ENCODE measurements around the gene ZNF566. TPM values are rescaled to one million over a fixed set of nuclear protein-coding genes. Genes with fewer than 3 reads are reported as not detected.
A peak's percentile ranks its signal among the peaks of the same experiment; 100 is the strongest.

The ZNF566 gene
- total and polyA plus RNA-seq, 3 experiments from 2014 or later: 8.2 to 12.9 (median 9.0) TPM

- H3K4me1 Mint-ChIP-seq: peaks cover 34 to 42% (median 40%) of the 10 kb centered on the region in 3 donors
- POLR2A ChIA-PET: interaction anchor here (1.0 to 2.3 kb wide), 6 partner anchors 38 to 275 kb away, joined by 3 to 24 read pairs (median 15); partner anchors contain the start of genes ZNF146, ZNF260, ZNF382 and ZNF529
- no peaks in the 10 kb centered on the region for H3K9me3 ChIP-seq (ENCODE audit: low read length)
- H3K27ac Mint-ChIP-seq: peak overlapping the region; percentile 95 to 100 (median 98)
- no peaks in the 10 kb centered on the region for H3K36me3 ChIP-seq (ENCODE audit: insufficient read depth, low read length)
- peak in 4 of 5 donors; percentile 58 to 84 (median 72) for DNase-seq
- peaks cover 0 to 4% of the 10 kb centered on the region in 2 donors for H3K27me3 Mint-ChIP-seq
- peaks cover 15% of the 10 kb centered on the region for H3K4me1 ChIP-seq (ENCODE audit: insufficient read depth, low read length)
- CTCF ChIA-PET: interaction anchor here (0.9 kb wide), 1 partner anchor 362 kb away, joined by 3 read pairs; no protein-coding TSS in a partner anchor
- no peaks in the 10 kb centered on the region for H3K27me3 ChIP-seq (ENCODE audit: insufficient read depth, low read length, poor library complexity, severe bottlenecking)
- H3K4me3 ChIP-seq (ENCODE audit: low read length): peak overlapping the region; percentile 99
- H3K36me3 Mint-ChIP-seq: peaks cover 3 to 24% (median 17%) of the 10 kb centered on the region in 3 donors
- peak overlapping the region; percentile 90 for H3K27ac ChIP-seq (ENCODE audit: low read depth, low read length)
- H3K4me3 Mint-ChIP-seq: peak overlapping the region; percentile 92 to 100 (median 98)
- peaks cover 0 to 15% (median 11%) of the 10 kb centered on the region in 5 donors for H3K9me3 Mint-ChIP-seq
These were observed 607 bp upstream of the ZNF566 start for GRCh38 chr19:36489920-36490415.

GRCh38 chr19:36488846-36489117 lies 579 bp downstream of the ZNF566 start:
- Mint-ChIP-seq H3K9me3 (peaks cover 0 to 14% (median 11%) of the 10 kb centered on the region in 5 donors), H3K4me3 (peak overlapping the region; percentile 92 to 100 (median 98)), H3K4me1 (peaks cover 34 to 45% (median 40%) of the 10 kb centered on the region in 3 donors), H3K27me3 (peaks cover 0 to 4% of the 10 kb centered on the region in 2 donors), H3K36me3 (peaks cover 3 to 29% (median 17%) of the 10 kb centered on the region in 3 donors), H3K27ac (peak overlapping the region; percentile 95 to 100 (median 98))
- peak in 1 of 5 donors; percentile 41 for DNase-seq
- POLR2A ChIA-PET: interaction anchor here (0.5 to 2.3 kb wide), 9 partner anchors 32 to 274 kb away, joined by 3 to 24 read pairs (median 11); partner anchors contain the start of genes ZNF146, ZNF260, ZNF382 and ZNF461
- H3K4me1 ChIP-seq (ENCODE audit: insufficient read depth, low read length): peaks cover 15% of the 10 kb centered on the region
- no peaks in the 10 kb centered on the region for H3K36me3 ChIP-seq (ENCODE audit: insufficient read depth, low read length)
- H3K4me3 ChIP-seq (ENCODE audit: low read length): peak overlapping the region; percentile 99
- CTCF ChIA-PET: interaction anchor here (0.9 kb wide), 1 partner anchor 361 kb away, joined by 3 read pairs; no protein-coding TSS in a partner anchor
- no peaks in the 10 kb centered on the region for H3K9me3 ChIP-seq (ENCODE audit: low read length)
- H3K27me3 ChIP-seq (ENCODE audit: insufficient read depth, low read length, poor library complexity, severe bottlenecking): no peaks in the 10 kb centered on the region
- peak overlapping the region; percentile 90 for H3K27ac ChIP-seq (ENCODE audit: low read depth, low read length)

GRCh38 chr19:36488118-36488845 lies 1.1 kb downstream of the ZNF566 start:
- no peaks in the 10 kb centered on the region for H3K9me3 ChIP-seq (ENCODE audit: low read length)
- H3K36me3 ChIP-seq (ENCODE audit: insufficient read depth, low read length): no peaks in the 10 kb centered on the region
- Mint-ChIP-seq H3K4me3 (peak overlapping the region; percentile 92 to 100 (median 98)), H3K27ac (peak overlapping the region; percentile 95 to 100 (median 98)), H3K4me1 (peaks cover 34 to 45% (median 40%) of the 10 kb centered on the region in 3 donors), H3K9me3 (peaks cover under 1 to 14% (median 12%) of the 10 kb centered on the region in 5 donors), H3K36me3 (peaks cover 5 to 32% (median 21%) of the 10 kb centered on the region in 3 donors), H3K27me3 (peaks cover 0 to 4% of the 10 kb centered on the region in 2 donors)
- no peak for DNase-seq
- H3K4me3 ChIP-seq (ENCODE audit: low read length): peak overlapping the region; percentile 99
- H3K4me1 ChIP-seq (ENCODE audit: insufficient read depth, low read length): peaks cover 15% of the 10 kb centered on the region
- ChIA-PET POLR2A (interaction anchor here (0.5 to 2.3 kb wide), 8 partner anchors 33 to 510 kb away, joined by 3 to 24 read pairs (median 12); partner anchors contain the start of genes ZNF146, ZNF260, ZNF382 and ZNF461), CTCF (no interaction called here)
- H3K27me3 ChIP-seq (ENCODE audit: insufficient read depth, low read length, poor library complexity, severe bottlenecking): no peaks in the 10 kb centered on the region
- peak overlapping the region; percentile 90 for H3K27ac ChIP-seq (ENCODE audit: low read depth, low read length)

GRCh38 chr19:36483653-36484052 lies 5.7 kb downstream of the ZNF566 start:
- H3K27me3 Mint-ChIP-seq: no peaks in the 10 kb centered on the region
- H3K4me1 ChIP-seq (ENCODE audit: insufficient read depth, low read length): peaks cover 8% of the 10 kb centered on the region
- no peaks in the 10 kb centered on the region for H3K27me3 ChIP-seq (ENCODE audit: insufficient read depth, low read length, poor library complexity, severe bottlenecking)
- no peaks in the 10 kb centered on the region for H3K36me3 ChIP-seq (ENCODE audit: insufficient read depth, low read length)
- H3K4me3 Mint-ChIP-seq: no peak overlapping the region
- peaks cover 0 to 32% (median 8%) of the 10 kb centered on the region in 5 donors for H3K9me3 Mint-ChIP-seq
- H3K4me1 Mint-ChIP-seq: peaks cover 17 to 35% (median 24%) of the 10 kb centered on the region in 3 donors
- peaks cover 21 to 44% (median 41%) of the 10 kb centered on the region in 3 donors for H3K36me3 Mint-ChIP-seq
- no peak overlapping the region for H3K4me3 ChIP-seq (ENCODE audit: low read length)
- no peak overlapping the region for H3K27ac Mint-ChIP-seq
- CTCF ChIA-PET: interaction anchor here (1.0 to 1.6 kb wide), 2 partner anchors 13 to 90 kb away, joined by 3 read pairs; partner anchors contain the start of gene ZNF529
- H3K9me3 ChIP-seq (ENCODE audit: low read length): peaks cover 11% of the 10 kb centered on the region
- POLR2A ChIA-PET: no interaction called here
- H3K27ac ChIP-seq (ENCODE audit: low read depth, low read length): no peak overlapping the region
- DNase-seq: no peak

GRCh38 chr19:36482876-36483275 lies 6.5 kb downstream of the ZNF566 start:
- CTCF ChIA-PET: interaction anchor here (1.6 kb wide), 1 partner anchor 90 kb away, joined by 3 read pairs; the partner anchor contains the start of gene ZNF529
- H3K4me3 Mint-ChIP-seq: no peak overlapping the region
- H3K4me1 ChIP-seq (ENCODE audit: insufficient read depth, low read length): no peaks in the 10 kb centered on the region
- no peaks in the 10 kb centered on the region for H3K27me3 Mint-ChIP-seq
- no peak overlapping the region for H3K27ac ChIP-seq (ENCODE audit: low read depth, low read length)
- no peak overlapping the region for H3K4me3 ChIP-seq (ENCODE audit: low read length)
- H3K27me3 ChIP-seq (ENCODE audit: insufficient read depth, low read length, poor library complexity, severe bottlenecking): no peaks in the 10 kb centered on the region
- peaks cover 21 to 48% (median 44%) of the 10 kb centered on the region in 3 donors for H3K36me3 Mint-ChIP-seq
- H3K4me1 Mint-ChIP-seq: peaks cover 10 to 27% (median 16%) of the 10 kb centered on the region in 3 donors
- H3K27ac Mint-ChIP-seq: no peak overlapping the region
- no peak for DNase-seq
- peaks cover 11% of the 10 kb centered on the region for H3K9me3 ChIP-seq (ENCODE audit: low read length)
- POLR2A ChIA-PET: no interaction called here
- no peaks in the 10 kb centered on the region for H3K36me3 ChIP-seq (ENCODE audit: insufficient read depth, low read length)
- H3K9me3 Mint-ChIP-seq: peaks cover 0 to 35% (median 8%) of the 10 kb centered on the region in 5 donors

- CTCF ChIA-PET: no interaction called here
- Mint-ChIP-seq H3K36me3 (peaks cover 16 to 71% (median 64%) of the 10 kb centered on the region in 3 donors), H3K27ac (peak overlapping the region in 1 of 8 donors; percentile 64), H3K9me3 (peaks cover 38 to 66% (median 51%) of the 10 kb centered on the region in 5 donors), H3K4me3 (no peak overlapping the region), H3K27me3 (no peaks in the 10 kb centered on the region), H3K4me1 (no peaks in the 10 kb centered on the region)
- peaks cover 4% of the 10 kb centered on the region for H3K9me3 ChIP-seq (ENCODE audit: low read length)
- no peak for DNase-seq
- peaks cover 4% of the 10 kb centered on the region for H3K36me3 ChIP-seq (ENCODE audit: insufficient read depth, low read length)
- H3K4me3 ChIP-seq (ENCODE audit: low read length): no peak overlapping the region
- H3K27ac ChIP-seq (ENCODE audit: low read depth, low read length): no peak overlapping the region
- H3K27me3 ChIP-seq (ENCODE audit: insufficient read depth, low read length, poor library complexity, severe bottlenecking): no peaks in the 10 kb centered on the region
- no peaks in the 10 kb centered on the region for H3K4me1 ChIP-seq (ENCODE audit: insufficient read depth, low read length)
- POLR2A ChIA-PET: no interaction called here
These were observed 29.3 kb downstream of the ZNF566 start for GRCh38 chr19:36460046-36460445.

GRCh38 chr19:36456831-36457230 lies 32.5 kb downstream of the ZNF566 start:
- Mint-ChIP-seq H3K9me3 (peaks cover 50 to 79% (median 69%) of the 10 kb centered on the region in 5 donors), H3K4me1 (peaks cover 0 to 2% (median 0%) of the 10 kb centered on the region in 3 donors), H3K36me3 (peaks cover 26 to 73% (median 67%) of the 10 kb centered on the region in 3 donors), H3K27me3 (no peaks in the 10 kb centered on the region), H3K4me3 (no peak overlapping the region), H3K27ac (no peak overlapping the region)
- POLR2A ChIA-PET: no interaction called here
- H3K27ac ChIP-seq (ENCODE audit: low read depth, low read length): no peak overlapping the region
- no peaks in the 10 kb centered on the region for H3K27me3 ChIP-seq (ENCODE audit: insufficient read depth, low read length, poor library complexity, severe bottlenecking)
- H3K4me3 ChIP-seq (ENCODE audit: low read length): no peak overlapping the region
- CTCF ChIA-PET: no interaction called here
- peaks cover 8% of the 10 kb centered on the region for H3K36me3 ChIP-seq (ENCODE audit: insufficient read depth, low read length)
- no peaks in the 10 kb centered on the region for H3K4me1 ChIP-seq (ENCODE audit: insufficient read depth, low read length)
- no peak for DNase-seq
- H3K9me3 ChIP-seq (ENCODE audit: low read length): peaks cover 20% of the 10 kb centered on the region
